HepG2 (cell line): ENCODE data around the gene EZH2. TPM values are rescaled to one million over a fixed set of nuclear protein-coding genes. Genes with fewer than 3 reads are reported as not detected.

Experiments
- ATAC-seq: fragments of 200-7000 bp; cut with Tn5 transposase; 3 replicates; pipeline ENCODE4 v1.9.1; 2020; ENCODE audit warnings: mild to moderate bottlenecking, moderate library complexity
- BruUV-seq: library from RNA; stranded (reverse); fragments of 400-500 nt; replicated peaks from 2 replicates; lab custom pipeline; 2021; lab: Mats Ljungman, UMichigan
- CTCF ChIA-PET: fragments of 300-600 bp; formaldehyde crosslinking; extraction: SDS; loops from one replicate; lab custom pipeline; 2021; ENCODE audit warnings: low total read pairs, inconsistent platforms, low intra/inter-chr PET ratio; lab: Yijun Ruan, JAX
- POLR2A ChIA-PET: fragments of 350-600 bp; sonication (Branson Sonifier 250); formaldehyde crosslinking; loops from one replicate; lab custom pipeline; 2020; ENCODE audit warnings: antibody characterized with exemption, inconsistent platforms; lab: Yijun Ruan, JAX
- DNase-seq: peaks from one replicate; pipeline ENCODE4 v3.0.0-alpha.2; 2015; ENCODE audit warnings: low spot score
- FAIRE-seq: peaks from 3 replicates; lab custom pipeline; 2011; peaks lifted over from hg19 to GRCh38; lab: Jason Lieb, UNC
- H2AFZ ChIP-seq: one replicate; pipeline ENCODE4 v1.6.1; 2011; ENCODE audit warnings: low read length, inconsistent platforms
- H3K27ac ChIP-seq: fragments of 300-600 bp; 3 replicates; pipeline ENCODE4 v1.8.0; 2011; ENCODE audit warnings: mixed run types, mild to moderate bottlenecking, mixed read lengths, low read length, inconsistent platforms; ENCODE audit not compliant: insufficient read depth; ENCODE audit errors: extremely low read length
- H3K27me3 ChIP-seq, 2 experiments: fragments of 200-600 bp in 1 of 2; 2 replicates in 1 of 2; 3 replicates in 1 of 2; pipeline versions ENCODE4 v1.6.0 to v1.8.0; 2011; ENCODE audit warnings: low read length in 2 of 2, mild to moderate bottlenecking in 2 of 2, moderate library complexity in 2 of 2, inconsistent platforms in 1 of 2; ENCODE audit not compliant: insufficient read depth in 2 of 2, control insufficient read depth in 1 of 2
- H3K36me3 ChIP-seq, 2 experiments: fragments of 200-600 bp in 1 of 2; replicated peaks in 1 of 2; 2 replicates in 1 of 2; 3 replicates in 1 of 2; pipeline versions ENCODE4 v1.5.1 to v1.8.0; 2011; ENCODE audit warnings: low read length in 2 of 2, inconsistent platforms in 1 of 2; ENCODE audit not compliant: insufficient read depth in 2 of 2, control insufficient read depth in 1 of 2
- H3K4me1 ChIP-seq: 2 replicates; pipeline ENCODE4 v1.5.1; 2012; ENCODE audit warnings: low read length, inconsistent platforms; ENCODE audit not compliant: insufficient read depth
- H3K4me2 ChIP-seq: 2 replicates; pipeline ENCODE4 v1.6.0; 2011; ENCODE audit warnings: low read depth, low read length, inconsistent platforms
- H3K4me3 ChIP-seq, 3 experiments: fragments of 200-600 bp in 1 of 3; sonication (generic), shearing (Covaris generic) in 1 of 3; replicated peaks in 1 of 3; 2 replicates each; pipeline ENCODE4 v1.5.1; 2011 to 2016; ENCODE audit warnings: low read length in 3 of 3, inconsistent platforms in 2 of 3, low read depth in 2 of 3, mild to moderate bottlenecking in 2 of 3, control low read depth in 1 of 3, mixed read lengths in 1 of 3; ENCODE audit not compliant: insufficient read depth in 1 of 3
- H3K79me2 ChIP-seq: one replicate; pipeline ENCODE4 v1.6.1; 2011; ENCODE audit warnings: low read length, inconsistent platforms; ENCODE audit not compliant: insufficient read depth
- H3K9ac ChIP-seq: 2 replicates; pipeline ENCODE4 v1.6.0; 2011; ENCODE audit warnings: mild to moderate bottlenecking, low read depth, low read length, inconsistent platforms; ENCODE audit not compliant: insufficient read depth
- H3K9me3 ChIP-seq: 2 replicates; pipeline ENCODE4 v1.5.1; 2012; ENCODE audit warnings: mild to moderate bottlenecking, low read length
- H4K20me1 ChIP-seq: 2 replicates; pipeline ENCODE4 v1.6.0; 2011; ENCODE audit warnings: inconsistent platforms, mild to moderate bottlenecking, low read length, moderate library complexity; ENCODE audit not compliant: insufficient read depth
- ATM ChIP-seq: fragments of 450-650 bp; IDR thresholded peaks from 2 replicates; pipeline ENCODE4 v1.7.1; 2017; ENCODE audit warnings: mild to moderate bottlenecking, borderline replicate concordance
- GFI1 ChIP-seq: sonication (generic); formaldehyde crosslinking; IDR thresholded peaks from 2 replicates; pipeline ENCODE4 v1.5.0; 2020; ENCODE audit warnings: missing genetic modification reagents, mild to moderate bottlenecking, borderline replicate concordance
- HHEX ChIP-seq: IDR thresholded peaks from 2 replicates; pipeline ENCODE4 v1.6.1; 2016; ENCODE audit warnings: control low read depth
- HNRNPL ChIP-seq: fragments of 200-400 bp; formaldehyde crosslinking; IDR thresholded peaks from 2 replicates; pipeline ENCODE4 v1.6.1; 2017; ENCODE audit warnings: mild to moderate bottlenecking, low read depth, low read length
- JDP2 ChIP-seq: sonication (generic); formaldehyde crosslinking; IDR thresholded peaks from 2 replicates; pipeline ENCODE4 v1.8.1; 2022; ENCODE audit warnings: missing genetic modification reagents, borderline replicate concordance
- MAFG ChIP-seq: sonication (generic); formaldehyde crosslinking; IDR thresholded peaks from 2 replicates; pipeline ENCODE4 v1.5.1; 2020; ENCODE audit warnings: mild to moderate bottlenecking, missing genetic modification reagents
- MED8 ChIP-seq: sonication (generic); formaldehyde crosslinking; IDR thresholded peaks from 2 replicates; pipeline ENCODE4 v1.8.1; 2023; ENCODE audit warnings: mild to moderate bottlenecking, missing genetic modification reagents; ENCODE audit not compliant: insufficient replicate concordance
- NR1H2 ChIP-seq: sonication (generic); formaldehyde crosslinking; IDR thresholded peaks from 2 replicates; pipeline ENCODE4 v1.8.1; 2022; ENCODE audit warnings: low read depth, missing genetic modification reagents, borderline replicate concordance
- TCF7L2 ChIP-seq: IDR thresholded peaks from 2 replicates; pipeline ENCODE4 v1.6.1; 2011; ENCODE audit warnings: mild to moderate bottlenecking, low read depth, low read length, moderate library complexity
- THAP11 ChIP-seq: IDR thresholded peaks from 2 replicates; pipeline ENCODE4 v1.6.1; 2016; ENCODE audit warnings: missing biosample characterization, missing genetic modification reagents
- ZFP37 ChIP-seq: sonication (generic); formaldehyde crosslinking; IDR thresholded peaks from 2 replicates; pipeline ENCODE4 v1.4.0; 2020; ENCODE audit warnings: missing genetic modification reagents, borderline replicate concordance
- ZNF232 ChIP-seq: sonication (generic); formaldehyde crosslinking; IDR thresholded peaks from 2 replicates; pipeline ENCODE4 v1.4.0; 2020; ENCODE audit warnings: missing genetic modification reagents, borderline replicate concordance
- ZNF292 ChIP-seq: sonication (generic); formaldehyde crosslinking; IDR thresholded peaks from 2 replicates; pipeline ENCODE4 v1.8.1; 2022; ENCODE audit warnings: mild to moderate bottlenecking, low read depth, missing genetic modification reagents, borderline replicate concordance
- ZNF652 ChIP-seq: IDR thresholded peaks from 2 replicates; pipeline ENCODE4 v1.6.1; 2016; ENCODE audit warnings: low read depth, borderline replicate concordance
- ZNF883 ChIP-seq: sonication (generic); formaldehyde crosslinking; IDR thresholded peaks from 2 replicates; pipeline ENCODE4 v1.5.1; 2020; ENCODE audit warnings: mild to moderate bottlenecking, missing genetic modification reagents; ENCODE audit errors: not compliant biosample characterization
- ZSCAN30 ChIP-seq: sonication (generic); formaldehyde crosslinking; IDR thresholded peaks from 2 replicates; pipeline ENCODE4 v1.5.0; 2020; ENCODE audit warnings: mild to moderate bottlenecking, missing genetic modification reagents
- WGBS: methylation state at CpG from one replicate; pipeline ENCODE4 v1.1.6; 2017; ENCODE audit warnings: low lambda C conversion rate; 5-methylcytosine and 5-hydroxymethylcytosine counted together
- in situ Hi-C: cut with HindIII; loops from 2 replicates; pipeline ENCODE4 v1.10.0; 2017; ENCODE audit warnings: low pct_unique_long_range_greater_than_20kb; ENCODE audit not compliant: extremely low pct_ligation_motif_present
- intact Hi-C: fragments of 100-400 bp; cut with micrococcal nuclease; formaldehyde crosslinking; loops from one replicate; pipeline ENCODE4 v1.10.0; 2022; ENCODE audit not compliant: unreplicated experiment
- polyA plus RNA-seq, 8 experiments: library from polyadenylated mRNA; depleted of rRNA in 3 of 8; stranded (reverse) in 7 of 8; unstranded in 1 of 8; fragments of >200 nt; fragmentation: Illumina TruSeq in 4 of 8; extraction: Trizol in 4 of 8; gene quantifications; 2 replicates each; pipeline versions ENCODE4 v1.2.1 to v1.2.3, GENCODE V29; 2011 to 2016; ENCODE audit warnings: low read depth in 4 of 8, missing spikeins in 1 of 8, mixed read lengths in 1 of 8; ENCODE audit not compliant: insufficient read depth in 1 of 8
- total RNA-seq, 5 experiments: library from RNA; depleted of rRNA; stranded (reverse); fragments of >200 nt; fragmentation: Illumina TruSeq; extraction: Trizol; gene quantifications; 2 replicates each; pipeline ENCODE4 v1.2.3, GENCODE V29; 2016; ENCODE audit warnings: low read depth in 1 of 5
- TF ChIP-seq, protein P1 (sequence below): IDR thresholded peaks from 2 replicates; pipeline ENCODE4 v1.6.1; 2016; ENCODE audit warnings: missing compliant biosample characterization, missing genetic modification reagents, borderline replicate concordance

EZH2 gene
- total and polyA plus RNA-seq, 2 of the 13 experiments (the other 11 are each of a cell fraction or from before 2014, with no cell fraction given) = 26.0 to 34.3 TPM

DNA sequence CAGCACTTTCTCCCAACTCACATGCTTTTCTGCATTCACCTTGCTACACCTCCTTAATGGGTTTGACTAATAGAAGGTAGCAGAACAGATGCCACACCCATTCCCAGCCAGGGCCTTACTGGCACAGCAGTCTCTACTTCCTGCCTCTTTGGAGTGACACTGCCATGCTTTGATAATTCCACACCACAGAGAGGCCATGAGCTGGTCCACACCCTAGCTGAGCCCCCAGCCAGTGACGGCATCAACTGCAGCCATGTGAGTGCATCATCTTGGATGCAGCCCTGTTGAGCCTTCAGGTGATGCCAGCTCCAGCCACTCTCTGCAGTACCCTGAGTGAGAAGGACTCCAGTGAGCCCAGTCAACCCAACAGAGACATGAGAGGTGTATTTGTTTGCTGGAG lies 27.5 kb upstream of the EZH2 start:
- Histone ChIP-seq H3K4me1 (no peaks in the 10 kb centered on the region), H3K27ac (no peak overlapping the region), H2AFZ (no peak overlapping the region), H3K79me2 (no peaks in the 10 kb centered on the region), H3K4me3 (no peak overlapping the region), H3K27me3 (peaks cover 0 to 35% of the 10 kb centered on the region in 2 experiments; a peak in 3 of 5 replicates), H3K36me3 (no peaks in the 10 kb centered on the region), H4K20me1 (no peaks in the 10 kb centered on the region)
- no CpG with 5 or more reads among the region's 1 CpG for WGBS
- no peak for ATAC-seq
- TF ChIP-seq ZNF232 (CRISPR knock-in tag) (no peak), MED8 (CRISPR knock-in tag) (no peak), ZNF292 (CRISPR knock-in tag) (no peak), NR1H2 (CRISPR knock-in tag) (no peak), HNRNPL (no peak), TCF7L2 (no peak), ZNF652 (CRISPR knock-in tag) (no peak), JDP2 (CRISPR knock-in tag) (no peak), ATM (no peak), THAP11 (CRISPR knock-in tag) (no peak), HHEX (CRISPR knock-in tag) (no peak), MAFG (CRISPR knock-in tag) (no peak), GFI1 (CRISPR knock-in tag) (no peak), ZNF883 (CRISPR knock-in tag) (no peak), ZFP37 (CRISPR knock-in tag) (no peak), ZSCAN30 (no peak)
- TF ChIP-seq, protein P1, sequence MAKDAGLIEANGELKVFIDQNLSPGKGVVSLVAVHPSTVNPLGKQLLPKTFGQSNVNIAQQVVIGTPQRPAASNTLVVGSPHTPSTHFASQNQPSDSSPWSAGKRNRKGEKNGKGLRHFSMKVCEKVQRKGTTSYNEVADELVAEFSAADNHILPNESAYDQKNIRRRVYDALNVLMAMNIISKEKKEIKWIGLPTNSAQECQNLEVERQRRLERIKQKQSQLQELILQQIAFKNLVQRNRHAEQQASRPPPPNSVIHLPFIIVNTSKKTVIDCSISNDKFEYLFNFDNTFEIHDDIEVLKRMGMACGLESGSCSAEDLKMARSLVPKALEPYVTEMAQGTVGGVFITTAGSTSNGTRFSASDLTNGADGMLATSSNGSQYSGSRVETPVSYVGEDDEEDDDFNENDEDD (CRISPR knock-in tag) = no peak
- TF ChIP-seq, all 625 proteins: peak for 0
- Histone ChIP-seq H3K4me2 (no peak overlapping the region), H3K9me3 (no peaks in the 10 kb centered on the region), H3K9ac (no peak overlapping the region)
- ChIA-PET POLR2A (no interaction called here), CTCF (no interaction called here)
- FAIRE-seq (no peak), DNase-seq (no peak)
- intact Hi-C loops = no loop called here
- in situ Hi-C loops = no loop called here
- BruUV-seq = no TSS peak
